Measurements from ENCODE around the gene MTHFSD.

The MTHFSD gene

DNA sequence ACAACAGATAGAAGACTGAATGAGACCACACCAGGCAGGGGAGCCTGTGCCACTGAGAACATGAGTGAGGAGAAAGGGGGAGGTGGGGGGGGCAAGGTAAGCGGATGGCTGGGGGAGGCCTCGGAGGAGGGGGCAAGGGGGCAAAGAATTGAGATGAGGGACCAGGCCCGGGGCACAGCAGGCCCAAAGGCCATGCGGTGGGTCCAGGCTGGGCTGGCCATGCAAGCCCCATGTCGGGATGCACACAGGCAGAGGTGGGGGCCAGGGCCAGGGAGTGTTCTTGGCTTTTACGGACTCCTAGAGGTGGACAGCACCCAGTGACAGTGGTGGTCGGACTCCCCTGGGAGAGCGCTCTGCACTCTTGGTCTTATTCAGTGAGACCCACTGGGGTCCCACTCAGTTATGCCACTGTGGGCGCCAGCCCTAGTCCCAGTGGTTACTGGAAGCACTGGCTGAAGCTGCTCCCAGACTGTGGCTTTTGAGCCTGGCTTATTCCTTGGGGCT is 4.8 kb upstream of the MTHFSD start:
- no peak overlapping the region for H3K27ac ChIP-seq
- TF ChIP-seq, protein P1, sequence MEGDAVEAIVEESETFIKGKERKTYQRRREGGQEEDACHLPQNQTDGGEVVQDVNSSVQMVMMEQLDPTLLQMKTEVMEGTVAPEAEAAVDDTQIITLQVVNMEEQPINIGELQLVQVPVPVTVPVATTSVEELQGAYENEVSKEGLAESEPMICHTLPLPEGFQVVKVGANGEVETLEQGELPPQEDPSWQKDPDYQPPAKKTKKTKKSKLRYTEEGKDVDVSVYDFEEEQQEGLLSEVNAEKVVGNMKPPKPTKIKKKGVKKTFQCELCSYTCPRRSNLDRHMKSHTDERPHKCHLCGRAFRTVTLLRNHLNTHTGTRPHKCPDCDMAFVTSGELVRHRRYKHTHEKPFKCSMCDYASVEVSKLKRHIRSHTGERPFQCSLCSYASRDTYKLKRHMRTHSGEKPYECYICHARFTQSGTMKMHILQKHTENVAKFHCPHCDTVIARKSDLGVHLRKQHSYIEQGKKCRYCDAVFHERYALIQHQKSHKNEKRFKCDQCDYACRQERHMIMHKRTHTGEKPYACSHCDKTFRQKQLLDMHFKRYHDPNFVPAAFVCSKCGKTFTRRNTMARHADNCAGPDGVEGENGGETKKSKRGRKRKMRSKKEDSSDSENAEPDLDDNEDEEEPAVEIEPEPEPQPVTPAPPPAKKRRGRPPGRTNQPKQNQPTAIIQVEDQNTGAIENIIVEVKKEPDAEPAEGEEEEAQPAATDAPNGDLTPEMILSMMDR (conservative IDR thresholded peaks at IDR 0.05), result no peak
- TF ChIP-seq ZFX (IDR thresholded peaks at IDR 0.05), result no peak

DNA sequence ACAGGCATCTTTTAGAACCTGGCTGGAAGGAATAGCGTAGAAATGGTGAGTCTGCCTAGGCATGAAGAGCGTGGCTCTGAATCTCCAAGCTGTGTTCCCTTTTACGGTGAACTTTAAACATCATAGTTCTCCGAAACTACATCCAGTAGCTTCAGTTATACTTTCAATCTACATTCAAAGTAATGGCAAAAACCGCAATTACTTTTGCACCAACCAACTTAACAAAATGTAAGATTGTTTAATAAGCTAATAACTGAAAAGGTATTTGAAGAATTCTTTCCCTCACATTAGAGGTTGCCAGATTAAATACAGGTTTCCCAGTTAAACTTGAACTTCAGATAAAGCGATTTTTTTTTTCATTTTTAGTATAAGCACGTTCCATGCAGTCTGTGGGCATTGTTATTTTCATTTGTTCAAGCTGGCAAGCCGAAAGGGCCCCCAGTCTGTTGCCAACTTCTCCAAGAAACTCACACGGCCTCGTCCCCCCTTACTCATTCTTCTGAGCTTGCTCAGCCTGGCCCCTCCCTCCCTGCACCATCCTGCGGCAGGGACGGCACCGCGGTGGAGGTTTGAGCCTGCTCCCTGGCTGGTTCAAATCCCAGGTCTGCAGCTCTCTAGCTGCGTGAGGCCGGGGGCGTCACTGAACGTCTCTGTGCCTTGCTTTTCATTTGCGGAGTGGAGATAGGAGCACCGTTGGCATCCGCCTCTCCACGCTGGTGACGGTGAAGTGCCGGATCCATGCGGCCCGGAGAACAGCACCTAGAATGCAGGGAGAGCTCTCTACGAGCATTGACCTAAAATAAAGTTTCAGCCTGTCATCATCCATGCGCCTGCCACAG is 3.5 kb upstream of the MTHFSD start:
- H3K27ac ChIP-seq, result no peak overlapping the region
- no peak for TF ChIP-seq ZFX (IDR thresholded peaks at IDR 0.05)
- TF ChIP-seq, protein P1 (conservative IDR thresholded peaks at IDR 0.05), result no peak

DNA sequence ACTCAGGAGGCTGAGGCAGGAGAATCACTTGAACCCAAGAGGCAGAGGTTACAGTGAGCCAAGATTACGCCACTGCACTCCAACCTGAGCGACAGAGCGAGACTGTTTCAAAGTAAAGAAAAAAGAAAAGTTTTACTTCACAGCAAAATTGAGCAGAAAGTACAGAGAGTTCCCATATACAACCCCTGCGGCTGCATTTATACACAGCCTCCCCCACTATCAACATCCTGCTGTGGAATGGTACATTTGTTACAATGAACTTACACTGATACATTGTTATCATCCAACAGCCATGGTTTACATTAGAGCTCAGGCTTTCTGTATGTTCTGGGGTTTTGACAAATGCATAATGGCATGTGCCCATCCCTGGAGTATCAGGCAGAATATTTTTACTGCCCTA is 2.6 kb upstream of the MTHFSD start:
- TF ChIP-seq, protein P1 (conservative IDR thresholded peaks at IDR 0.05), result no peak
- TF ChIP-seq ZFX (IDR thresholded peaks at IDR 0.05), result no peak
- H3K27ac ChIP-seq, result no peak overlapping the region

DNA sequence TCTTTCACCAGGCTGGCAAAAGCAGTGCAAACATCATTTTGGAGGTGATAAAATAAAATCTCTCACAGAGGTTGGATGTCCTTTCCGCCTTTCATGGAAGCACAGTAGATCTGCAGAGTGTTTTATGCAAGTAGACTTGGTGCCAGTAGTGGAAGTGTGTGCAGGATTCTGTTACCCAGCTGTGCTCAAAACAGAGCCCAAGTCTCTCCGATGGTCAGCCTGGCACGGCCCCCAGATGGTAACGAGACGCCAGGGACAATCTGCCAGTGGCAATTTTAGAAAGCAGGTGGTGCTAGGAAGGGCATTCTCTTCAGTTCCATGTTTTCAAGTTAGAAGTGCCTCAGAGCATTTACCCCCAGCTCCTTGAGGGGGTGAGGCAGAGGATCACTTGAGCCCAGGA is 1.5 kb upstream of the MTHFSD start:
- no peak overlapping the region for H3K27ac ChIP-seq

DNA sequence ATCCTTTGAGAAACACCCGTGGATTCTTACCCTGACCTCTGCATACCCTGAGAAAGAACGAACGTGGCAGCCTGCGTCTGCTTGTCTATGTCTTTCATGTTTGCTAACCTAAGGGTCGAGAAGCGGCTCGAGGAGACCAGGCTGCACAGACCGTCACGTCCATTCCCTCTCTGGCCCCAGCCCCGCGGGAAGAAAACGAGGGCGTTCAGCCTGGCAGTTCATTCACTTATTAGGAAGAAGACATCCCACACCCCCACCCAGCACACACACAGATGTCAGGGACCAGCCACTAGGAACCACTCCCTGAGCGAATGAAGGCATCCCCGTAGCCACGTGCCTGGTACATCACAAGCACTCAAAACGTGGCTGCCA is 655 bp upstream of the MTHFSD start:
- TF ChIP-seq, protein P1 (conservative IDR thresholded peaks at IDR 0.05), result no peak
- TF ChIP-seq ZFX (IDR thresholded peaks at IDR 0.05), result no peak
- peak overlapping the region; percentile 88 for H3K27ac ChIP-seq

More for the DNA sequence above, 1.5 kb upstream of the MTHFSD start:
- no peak for TF ChIP-seq ZFX (IDR thresholded peaks at IDR 0.05)
- TF ChIP-seq, protein P1 (conservative IDR thresholded peaks at IDR 0.05), result no peak

DNA sequence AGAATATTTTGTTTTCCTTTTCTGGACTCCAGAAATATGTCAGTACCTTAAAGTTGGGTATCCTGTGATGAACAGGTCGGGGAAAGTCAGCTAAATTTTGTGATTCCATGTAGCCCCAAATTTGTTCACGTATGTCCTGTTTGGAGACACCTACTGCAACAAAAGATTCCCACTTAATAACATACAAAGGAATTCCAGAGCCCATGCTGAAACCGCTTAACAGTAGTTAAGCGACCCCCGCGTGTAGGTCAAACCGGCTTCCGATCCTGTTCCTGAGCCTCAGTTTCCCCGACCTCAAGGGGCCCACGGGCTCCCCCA is 477 bp downstream of the MTHFSD start:
- H3K27ac ChIP-seq, result peak overlapping the region; percentile 88
- TF ChIP-seq ZFX (IDR thresholded peaks at IDR 0.05), result no peak
- TF ChIP-seq, protein P1 (conservative IDR thresholded peaks at IDR 0.05), result no peak

DNA sequence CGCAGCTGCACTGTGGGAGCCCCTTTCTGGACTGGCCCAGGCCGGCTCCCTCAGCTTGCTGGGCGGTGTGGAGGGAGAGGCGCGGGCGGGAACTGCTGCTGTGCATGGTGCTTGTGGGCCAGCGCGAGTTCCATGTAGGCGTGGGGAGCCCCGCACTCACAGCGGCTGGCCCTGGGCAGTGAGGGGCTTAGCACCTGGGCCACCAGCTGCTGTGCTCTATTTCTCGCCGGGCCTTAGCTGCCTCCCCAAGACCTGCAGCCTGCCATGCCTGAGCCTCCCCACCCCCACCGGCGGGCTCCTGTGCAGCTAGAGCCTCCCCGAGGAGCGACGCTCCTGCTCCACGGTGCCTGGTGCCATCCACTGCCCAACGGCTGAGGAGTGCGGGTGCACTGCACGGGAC is 1.7 kb downstream of the MTHFSD start:
- no peak overlapping the region for H3K27ac ChIP-seq
- TF ChIP-seq, protein P1 (conservative IDR thresholded peaks at IDR 0.05), result no peak
- TF ChIP-seq ZFX (IDR thresholded peaks at IDR 0.05), result no peak
